Right lobe of liver (tissue), 6 donors: ENCODE results near the gene SLC39A5. TPM values are rescaled to one million over a fixed set of nuclear protein-coding genes. Genes with fewer than 3 reads are reported as not detected.

Experiments used
- ATAC-seq, 4 donors: fragments of 200-7000 bp; cut with Tn5 transposase; one replicate each; pipeline ENCODE4 v1.9.1; 2020; ENCODE audit warnings: mild to moderate bottlenecking in 4 of 4, moderate library complexity in 4 of 4
- DNase-seq, 3 donors: peaks; one replicate each; pipeline ENCODE4 v3.0.0-alpha.2; 2020
- H3K27ac ChIP-seq, 3 donors: fragments of 200-600 bp; one replicate each; pipeline ENCODE4 v1.8.0; 2022
- H3K27me3 ChIP-seq, 2 donors: fragments of 200-600 bp; one replicate each; pipeline ENCODE4 v1.8.0; 2022
- H3K36me3 ChIP-seq, 4 donors: fragments of 200-600 bp; sonication (generic) in 1 of 4; one replicate each; pipeline versions ENCODE4 v1.5.1 to v1.8.0; 2017 to 2022; ENCODE audit warnings: control low read depth in 1 of 4
- H3K4me1 ChIP-seq, 4 donors: fragments of 200-600 bp; sonication (generic) in 1 of 4; one replicate each; pipeline versions ENCODE4 v1.5.1 to v1.8.0; 2017 to 2022; ENCODE audit warnings: control low read depth in 1 of 4
- H3K4me3 ChIP-seq, 3 donors: fragments of 200-600 bp; one replicate each; pipeline ENCODE4 v1.8.0; 2022
- H3K9me3 ChIP-seq, 4 donors: fragments of 200-600 bp; sonication (generic) in 1 of 4; one replicate each; pipeline versions ENCODE4 v1.5.1 to v1.8.0; 2017 to 2022; ENCODE audit warnings: control low read depth in 1 of 4
- CTCF ChIP-seq, 4 donors: fragments of 200-600 bp in 3 of 4; fragments of 450-650 bp in 1 of 4; IDR thresholded peaks; one replicate each; pipeline versions ENCODE4 v1.5.1 to v1.8.0; 2016 to 2022; ENCODE audit warnings: antibody characterized with exemption in 4 of 4, mild to moderate bottlenecking in 2 of 4
- POLR2A ChIP-seq: fragments of 450-650 bp; IDR thresholded peaks from one replicate; pipeline ENCODE4 v1.6.1; 2017; ENCODE audit warnings: antibody characterized with exemption, mild to moderate bottlenecking
- WGBS: methylation state at CpG from one replicate; pipeline ENCODE4 v1.1.6; 2018; ENCODE audit warnings: low coverage, low lambda C conversion rate; ENCODE audit not compliant: insufficient coverage; ENCODE audit errors: missing lambda C conversion rate; 5-methylcytosine and 5-hydroxymethylcytosine counted together
- intact Hi-C, 2 donors: fragments of 100-400 bp; cut with DNase I; formaldehyde crosslinking; loops; one replicate each; pipeline versions ENCODE4 v1.11.2 to v1.14.1; 2022
- total RNA-seq, 6 experiments: library from RNA; depleted of rRNA in 2 of 6; stranded (reverse); fragments of >200 nt in 2 of 6; fragmentation: NEBNext Ultra II Directional in 3 of 6; extraction: Animal tissue kit (Norgen Biotek cat#: 25700) in 3 of 6; gene quantifications; one replicate each; pipeline versions ENCODE4 v1.1.0 to v1.2.4, GENCODE V29; 2016 to 2023
- donor health status: DM: no; HTN: yes; CAD: no.
- donor health status: DM: no; HTN: no; CAD: no.
- donor health status: DM: no; HTN: no; CAD: no.
- donor health status: DM: no; HTN: yes; CAD: no.
- donor health status: DM: no; HTN: yes; CAD: no.

The SLC39A5 gene
- total RNA-seq, 6 experiments from 2014 or later, result 39.7 to 209 (median 110) TPM

GRCh38 chr12:56236985-56237384 is 7.1 kb downstream of the SLC39A5 start:
- peak in 1 of 4 donors; percentile 2 for ATAC-seq
- Histone ChIP-seq H3K36me3 (peaks cover 0 to 14% (median 5%) of the 10 kb centered on the region in 4 donors), H3K9me3 (no peaks in the 10 kb centered on the region), H3K4me3 (no peak overlapping the region), H3K27me3 (no peaks in the 10 kb centered on the region), H3K4me1 (peaks cover 0 to 5% (median 0%) of the 10 kb centered on the region in 4 donors), H3K27ac (no peak overlapping the region)
- 100% methylated on average over 1 of the region's 5 CpGs for WGBS
- DNase-seq, result no peak
- TF ChIP-seq POLR2A (no peak), CTCF (IDR thresholded peaks at IDR 0.05) (no peak)
- intact Hi-C loops, result no loop called here

- Histone ChIP-seq H3K4me1 (peaks cover 0 to 5% (median 0%) of the 10 kb centered on the region in 4 donors), H3K27me3 (no peaks in the 10 kb centered on the region), H3K9me3 (no peaks in the 10 kb centered on the region), H3K36me3 (peaks cover 0 to 17% (median 5%) of the 10 kb centered on the region in 4 donors), H3K27ac (no peak overlapping the region), H3K4me3 (no peak overlapping the region)
- DNase-seq, result no peak
- ATAC-seq, result no peak
- TF ChIP-seq POLR2A (no peak), CTCF (IDR thresholded peaks at IDR 0.05) (no peak)
- intact Hi-C loops, result no loop called here
- WGBS, result 41% methylated on average over 3 of the region's 11 CpGs
Observed at GRCh38 chr12:56237552-56237951, 7.7 kb downstream of the SLC39A5 start.

- Histone ChIP-seq H3K4me3 (no peak overlapping the region), H3K4me1 (no peaks in the 10 kb centered on the region), H3K27ac (no peak overlapping the region), H3K9me3 (no peaks in the 10 kb centered on the region), H3K36me3 (peaks cover 0 to 47% (median 21%) of the 10 kb centered on the region in 4 donors), H3K27me3 (no peaks in the 10 kb centered on the region)
- TF ChIP-seq CTCF (IDR thresholded peaks at IDR 0.05) (no peak), POLR2A (no peak)
- ATAC-seq, result no peak
- no peak for DNase-seq
- intact Hi-C loops, result no loop called here
- WGBS, result 77% methylated on average over 4 of the region's 9 CpGs
Observed at GRCh38 chr12:56241424-56242303, 11.8 kb downstream of the SLC39A5 start.

- ATAC-seq (no peak), DNase-seq (no peak)
- H3K4me1 ChIP-seq, result no peaks in the 10 kb centered on the region
- WGBS, result no CpG with 5 or more reads among the region's 13 CpGs
- H3K4me3 ChIP-seq, result no peak overlapping the region
- H3K36me3 ChIP-seq, result peaks cover 0 to 57% (median 28%) of the 10 kb centered on the region in 4 donors
- H3K27me3 ChIP-seq, result no peaks in the 10 kb centered on the region
- no peaks in the 10 kb centered on the region for H3K9me3 ChIP-seq
- intact Hi-C loops, result no loop called here
- TF ChIP-seq POLR2A, result no peak
- no peak for TF ChIP-seq CTCF (IDR thresholded peaks at IDR 0.05)
- H3K27ac ChIP-seq, result no peak overlapping the region
Observed at GRCh38 chr12:56242986-56243385, 13.1 kb downstream of the SLC39A5 start.
